H1 (cell line): Measurements from ENCODE around the gene CCDC137.

Source experiments
- CEBPB ChIP-seq: IDR thresholded peaks from 2 replicates; pipeline ENCODE4 v1.6.1; 2012; ENCODE audit warnings: low read depth, low read length
- EP300 ChIP-seq, 2 experiments: IDR thresholded peaks; 1 replicate in 1 of 2; 2 replicates in 1 of 2; pipeline ENCODE4 v1.6.1; 2011 to 2012; ENCODE audit warnings: low read depth in 2 of 2, low read length in 2 of 2, mild to moderate bottlenecking in 2 of 2, borderline replicate concordance in 1 of 2, inconsistent platforms in 1 of 2, moderate library complexity in 1 of 2
- JUND ChIP-seq: IDR thresholded peaks from 2 replicates; pipeline ENCODE4 v1.6.1; 2011; ENCODE audit warnings: mild to moderate bottlenecking, improper control_type of control experiment, low read length
- POLR2A ChIP-seq, 2 experiments: IDR thresholded peaks; 1 replicate in 1 of 2; 2 replicates in 1 of 2; pipeline ENCODE4 v1.6.1; 2011; ENCODE audit warnings: low read depth in 2 of 2, low read length in 2 of 2, mild to moderate bottlenecking in 2 of 2; ENCODE audit errors: control extremely low read depth in 1 of 2
- SRF ChIP-seq: IDR thresholded peaks from 2 replicates; pipeline ENCODE4 v1.6.1; 2011; ENCODE audit warnings: mild to moderate bottlenecking, low read depth, low read length, moderate library complexity
- TEAD4 ChIP-seq: IDR thresholded peaks from 2 replicates; pipeline ENCODE4 v1.6.1; 2012; ENCODE audit warnings: low read depth, low read length, inconsistent platforms, mixed read lengths
- TF ChIP-seq, protein P1 (sequence below), 3 experiments: IDR thresholded peaks; 1 replicate in 2 of 3; 2 replicates in 1 of 3; pipeline versions ENCODE4 v1.5.1 to v1.6.1; 2011; ENCODE audit warnings: low read length in 3 of 3, mild to moderate bottlenecking in 3 of 3, inconsistent platforms in 2 of 3, low read depth in 1 of 3, moderate library complexity in 1 of 3; ENCODE audit not compliant: insufficient read depth in 1 of 3; ENCODE audit errors: control extremely low read depth in 1 of 3

- TF ChIP-seq POLR2A (IDR thresholded peaks at IDR 0.05; ENCODE audit: control extremely low read depth in 1 of 2, low read depth in 2 of 2, low read length in 2 of 2) (peak; percentile 94 to 96), JUND (no peak), CEBPB (no peak), SRF (no peak), EP300 (IDR thresholded peaks at IDR 0.05; ENCODE audit: borderline replicate concordance in 1 of 2, low read depth in 2 of 2, low read length in 2 of 2) (no peak), TEAD4 (no peak)
- TF ChIP-seq, protein P1, sequence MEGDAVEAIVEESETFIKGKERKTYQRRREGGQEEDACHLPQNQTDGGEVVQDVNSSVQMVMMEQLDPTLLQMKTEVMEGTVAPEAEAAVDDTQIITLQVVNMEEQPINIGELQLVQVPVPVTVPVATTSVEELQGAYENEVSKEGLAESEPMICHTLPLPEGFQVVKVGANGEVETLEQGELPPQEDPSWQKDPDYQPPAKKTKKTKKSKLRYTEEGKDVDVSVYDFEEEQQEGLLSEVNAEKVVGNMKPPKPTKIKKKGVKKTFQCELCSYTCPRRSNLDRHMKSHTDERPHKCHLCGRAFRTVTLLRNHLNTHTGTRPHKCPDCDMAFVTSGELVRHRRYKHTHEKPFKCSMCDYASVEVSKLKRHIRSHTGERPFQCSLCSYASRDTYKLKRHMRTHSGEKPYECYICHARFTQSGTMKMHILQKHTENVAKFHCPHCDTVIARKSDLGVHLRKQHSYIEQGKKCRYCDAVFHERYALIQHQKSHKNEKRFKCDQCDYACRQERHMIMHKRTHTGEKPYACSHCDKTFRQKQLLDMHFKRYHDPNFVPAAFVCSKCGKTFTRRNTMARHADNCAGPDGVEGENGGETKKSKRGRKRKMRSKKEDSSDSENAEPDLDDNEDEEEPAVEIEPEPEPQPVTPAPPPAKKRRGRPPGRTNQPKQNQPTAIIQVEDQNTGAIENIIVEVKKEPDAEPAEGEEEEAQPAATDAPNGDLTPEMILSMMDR (IDR thresholded peaks at IDR 0.05; ENCODE audit: control extremely low read depth in 1 of 3, insufficient read depth in 1 of 3, low read depth in 1 of 3, low read length in 3 of 3) = no peak
Measured at GRCh38 chr17:81666342-81667191, at the start of gene CCDC137, which contains the start of gene OXLD1.
